Activated naive CD8-positive, alpha-beta T cell treated with anti-CD3 and anti-CD28 coated beads, Interleukin-2, amount 50 U/mL, for 16 hours (primary cell): Measurements from ENCODE around the gene E2F6.

Experiments used
- DNase-seq: peaks from one replicate; pipeline ENCODE4 v3.0.0-alpha.2; 2020; ENCODE audit warnings: low read depth, low spot score

E2F6 gene

GRCh38 chr2:11465485-11466306 is at the start of gene E2F6:
TSS of gene E2F6 (minus strand) at chr2:11466161. CDS start at chr2:11465879, 282 bp downstream.
- peak; percentile 71 for DNase-seq

- DNase-seq, result no peak
These were observed 49.6 kb upstream of the E2F6 start for GRCh38 chr2:11515490-11515981.

GRCh38 chr2:11514904-11515303 is 48.9 kb upstream of the E2F6 start:
- DNase-seq, result no peak

GRCh38 chr2:11514081-11514730 is 48.2 kb upstream of the E2F6 start:
- DNase-seq, result no peak

- DNase-seq, result no peak
These were observed 47.4 kb upstream of the E2F6 start for GRCh38 chr2:11513319-11513718.

GRCh38 chr2:11512431-11512830 is 46.5 kb upstream of the E2F6 start:
- no peak for DNase-seq

GRCh38 chr2:11509657-11510360 is 43.8 kb upstream of the E2F6 start:
- no peak for DNase-seq

GRCh38 chr2:11508279-11508678 is 42.3 kb upstream of the E2F6 start:
- DNase-seq, result no peak

GRCh38 chr2:11507517-11507916 is 41.6 kb upstream of the E2F6 start:
- no peak for DNase-seq

GRCh38 chr2:11506611-11506969 is 40.6 kb upstream of the E2F6 start:
- DNase-seq, result no peak

GRCh38 chr2:11505652-11506610 is 40.0 kb upstream of the E2F6 start:
- no peak for DNase-seq

GRCh38 chr2:11503354-11503927 is 37.5 kb upstream of the E2F6 start:
- no peak for DNase-seq

- DNase-seq, result no peak
These were observed 36.9 kb upstream of the E2F6 start for GRCh38 chr2:11502740-11503292.

- no peak for DNase-seq
These were observed 34.8 kb upstream of the E2F6 start for GRCh38 chr2:11500702-11501303.

- DNase-seq, result no peak
These were observed 33.3 kb upstream of the E2F6 start for GRCh38 chr2:11499081-11499743.

- DNase-seq, result no peak
These were observed 32.6 kb upstream of the E2F6 start for GRCh38 chr2:11498543-11499034.

GRCh38 chr2:11495844-11496681 is 30.1 kb upstream of the E2F6 start:
- DNase-seq, result no peak

- no peak for DNase-seq
These were observed 28.3 kb upstream of the E2F6 start for GRCh38 chr2:11494310-11494709.

- no peak for DNase-seq
These were observed 27.3 kb upstream of the E2F6 start for GRCh38 chr2:11493282-11493681.
